ENCODE data around the gene ADARB2. TPM values are rescaled to one million over a fixed set of nuclear protein-coding genes. Genes with fewer than 3 reads are reported as not detected.

The ADARB2 gene
- total RNA-seq, 2 experiments from 2014 or later, result 0.63 to 0.99 TPM

GRCh38 chr10:1243486-1244234 lies 493.7 kb downstream of the ADARB2 start:
- no peak overlapping the region for H3K4me3 Mint-ChIP-seq
- no peak for DNase-seq
- no peaks in the 10 kb centered on the region for H3K36me3 Mint-ChIP-seq (ENCODE audit: low read depth)
- ATAC-seq, result no peak
- H3K27ac Mint-ChIP-seq, result no peak overlapping the region
- ChIA-PET POLR2A (interaction anchor here (0.6 kb wide), 1 partner anchor 94 kb away, joined by 3 read pairs; no protein-coding TSS in a partner anchor), CTCF (interaction anchor here (1.1 kb wide), 1 partner anchor 134 kb away, joined by 5 read pairs; no protein-coding TSS in a partner anchor)
- no peaks in the 10 kb centered on the region for H3K9me3 Mint-ChIP-seq (ENCODE audit: insufficient read depth)
- peaks cover 25% of the 10 kb centered on the region for H3K27me3 Mint-ChIP-seq (ENCODE audit: low read depth)
- peaks cover 16% of the 10 kb centered on the region for H3K4me1 Mint-ChIP-seq (ENCODE audit: low read depth)

GRCh38 chr10:1242975-1243374 lies 494.4 kb downstream of the ADARB2 start:
- Mint-ChIP-seq H3K9me3 (ENCODE audit: insufficient read depth) (no peaks in the 10 kb centered on the region), H3K4me1 (ENCODE audit: low read depth) (peaks cover 16% of the 10 kb centered on the region), H3K36me3 (ENCODE audit: low read depth) (no peaks in the 10 kb centered on the region), H3K4me3 (no peak overlapping the region), H3K27ac (no peak overlapping the region), H3K27me3 (ENCODE audit: low read depth) (peaks cover 20% of the 10 kb centered on the region)
- DNase-seq (no peak), ATAC-seq (no peak)
- POLR2A ChIA-PET, result no interaction called here
- CTCF ChIA-PET, result no interaction called here

GRCh38 chr10:1241973-1242935 lies 495.1 kb downstream of the ADARB2 start:
- no peaks in the 10 kb centered on the region for H3K36me3 Mint-ChIP-seq (ENCODE audit: low read depth)

GRCh38 chr10:1241322-1241890 lies 495.9 kb downstream of the ADARB2 start:
- Mint-ChIP-seq H3K4me1 (ENCODE audit: low read depth) (peaks cover 16% of the 10 kb centered on the region), H3K27me3 (ENCODE audit: low read depth) (peaks cover 6% of the 10 kb centered on the region), H3K9me3 (ENCODE audit: insufficient read depth) (no peaks in the 10 kb centered on the region), H3K36me3 (ENCODE audit: low read depth) (no peaks in the 10 kb centered on the region), H3K4me3 (no peak overlapping the region), H3K27ac (no peak overlapping the region)
- ChIA-PET CTCF (no interaction called here), POLR2A (no interaction called here)
- ATAC-seq, result no peak
- no peak for DNase-seq

More at GRCh38 chr10:1241973-1242935, 495.1 kb downstream of the ADARB2 start:
- no peak for DNase-seq
- peaks cover 16% of the 10 kb centered on the region for H3K4me1 Mint-ChIP-seq (ENCODE audit: low read depth)
- ChIA-PET POLR2A (no interaction called here), CTCF (no interaction called here)
- H3K9me3 Mint-ChIP-seq (ENCODE audit: insufficient read depth), result no peaks in the 10 kb centered on the region
- peaks cover 13% of the 10 kb centered on the region for H3K27me3 Mint-ChIP-seq (ENCODE audit: low read depth)
- no peak for ATAC-seq
- no peak overlapping the region for H3K4me3 Mint-ChIP-seq
- no peak overlapping the region for H3K27ac Mint-ChIP-seq

GRCh38 chr10:1240341-1240775 lies 497.0 kb downstream of the ADARB2 start:
- Mint-ChIP-seq H3K27ac (peak overlapping the region; percentile 88), H3K36me3 (ENCODE audit: low read depth) (no peaks in the 10 kb centered on the region), H3K4me1 (ENCODE audit: low read depth) (peaks cover 16% of the 10 kb centered on the region), H3K9me3 (ENCODE audit: insufficient read depth) (no peaks in the 10 kb centered on the region), H3K27me3 (ENCODE audit: low read depth) (peaks cover 5% of the 10 kb centered on the region), H3K4me3 (peak overlapping the region; percentile 64)
- DNase-seq (peak; percentile 62), ATAC-seq (peak; percentile 93)
- ChIA-PET CTCF (no interaction called here), POLR2A (no interaction called here)

- no peak overlapping the region for H3K4me3 Mint-ChIP-seq
- H3K36me3 Mint-ChIP-seq (ENCODE audit: low read depth), result peaks cover 3% of the 10 kb centered on the region
- POLR2A ChIA-PET, result no interaction called here
- ATAC-seq (no peak), DNase-seq (no peak)
- no peaks in the 10 kb centered on the region for H3K4me1 Mint-ChIP-seq (ENCODE audit: low read depth)
- H3K27me3 Mint-ChIP-seq (ENCODE audit: low read depth), result no peaks in the 10 kb centered on the region
- CTCF ChIA-PET, result no interaction called here
- H3K27ac Mint-ChIP-seq, result no peak overlapping the region
- peaks cover 3% of the 10 kb centered on the region for H3K9me3 Mint-ChIP-seq (ENCODE audit: insufficient read depth)
These were observed 504.3 kb downstream of the ADARB2 start for GRCh38 chr10:1233031-1233430.

GRCh38 chr10:1232164-1232911 lies 505.0 kb downstream of the ADARB2 start:
- Mint-ChIP-seq H3K27ac (no peak overlapping the region), H3K36me3 (ENCODE audit: low read depth) (peaks cover 3% of the 10 kb centered on the region), H3K4me1 (ENCODE audit: low read depth) (no peaks in the 10 kb centered on the region), H3K9me3 (ENCODE audit: insufficient read depth) (peaks cover 3% of the 10 kb centered on the region), H3K4me3 (no peak overlapping the region), H3K27me3 (ENCODE audit: low read depth) (no peaks in the 10 kb centered on the region)
- no peak for DNase-seq
- POLR2A ChIA-PET, result no interaction called here
- no peak for ATAC-seq
- CTCF ChIA-PET, result no interaction called here

- CTCF ChIA-PET, result no interaction called here
- Mint-ChIP-seq H3K4me3 (no peak overlapping the region), H3K9me3 (ENCODE audit: insufficient read depth) (peaks cover 3% of the 10 kb centered on the region), H3K27me3 (ENCODE audit: low read depth) (no peaks in the 10 kb centered on the region), H3K27ac (no peak overlapping the region), H3K4me1 (ENCODE audit: low read depth) (no peaks in the 10 kb centered on the region), H3K36me3 (ENCODE audit: low read depth) (peaks cover 3% of the 10 kb centered on the region)
- ATAC-seq (no peak), DNase-seq (no peak)
- POLR2A ChIA-PET, result no interaction called here
These were observed 506.6 kb downstream of the ADARB2 start for GRCh38 chr10:1230592-1231275.

- Mint-ChIP-seq H3K9me3 (ENCODE audit: insufficient read depth) (peaks cover 3% of the 10 kb centered on the region), H3K27me3 (ENCODE audit: low read depth) (no peaks in the 10 kb centered on the region), H3K4me1 (ENCODE audit: low read depth) (no peaks in the 10 kb centered on the region), H3K27ac (no peak overlapping the region), H3K36me3 (ENCODE audit: low read depth) (peaks cover 3% of the 10 kb centered on the region), H3K4me3 (no peak overlapping the region)
- DNase-seq (no peak), ATAC-seq (no peak)
- ChIA-PET POLR2A (no interaction called here), CTCF (no interaction called here)
These were observed 507.2 kb downstream of the ADARB2 start for GRCh38 chr10:1230138-1230537.

- Mint-ChIP-seq H3K4me3 (no peak overlapping the region), H3K36me3 (ENCODE audit: low read depth) (peaks cover 3% of the 10 kb centered on the region), H3K4me1 (ENCODE audit: low read depth) (no peaks in the 10 kb centered on the region), H3K9me3 (ENCODE audit: insufficient read depth) (peaks cover 3% of the 10 kb centered on the region), H3K27ac (no peak overlapping the region), H3K27me3 (ENCODE audit: low read depth) (peaks cover 3% of the 10 kb centered on the region)
- DNase-seq, result no peak
- ATAC-seq, result no peak
- CTCF ChIA-PET, result no interaction called here
- POLR2A ChIA-PET, result no interaction called here
These were observed 507.8 kb downstream of the ADARB2 start for GRCh38 chr10:1229574-1229973.

- Mint-ChIP-seq H3K27me3 (ENCODE audit: low read depth) (peaks cover 4% of the 10 kb centered on the region), H3K4me1 (ENCODE audit: low read depth) (no peaks in the 10 kb centered on the region), H3K36me3 (ENCODE audit: low read depth) (peaks cover 3% of the 10 kb centered on the region), H3K9me3 (ENCODE audit: insufficient read depth) (peaks cover 3% of the 10 kb centered on the region), H3K27ac (no peak overlapping the region), H3K4me3 (no peak overlapping the region)
- ATAC-seq (no peak), DNase-seq (no peak)
- ChIA-PET POLR2A (no interaction called here), CTCF (no interaction called here)
These were observed 508.2 kb downstream of the ADARB2 start for GRCh38 chr10:1229116-1229515.
